Measurements from ENCODE around the gene TRAIP.

GRCh38 chr3:49813497-49814174 lies 42.7 kb downstream of the TRAIP start, which contains the start of gene UBA7:
- TF ChIP-seq POLR2A (IDR thresholded peaks at IDR 0.05) = no peak
- no peak for TF ChIP-seq CTCF (IDR thresholded peaks at IDR 0.05)

Measured in tibial nerve (tissue), 3 donors.